Measurements from ENCODE around the gene TEX51. TPM values are rescaled to one million over a fixed set of nuclear protein-coding genes. Genes with fewer than 3 reads are reported as not detected.

The TEX51 gene
- total RNA-seq, 6 experiments from 2014 or later, result 0.66 TPM; not detected in 5

DNA sequence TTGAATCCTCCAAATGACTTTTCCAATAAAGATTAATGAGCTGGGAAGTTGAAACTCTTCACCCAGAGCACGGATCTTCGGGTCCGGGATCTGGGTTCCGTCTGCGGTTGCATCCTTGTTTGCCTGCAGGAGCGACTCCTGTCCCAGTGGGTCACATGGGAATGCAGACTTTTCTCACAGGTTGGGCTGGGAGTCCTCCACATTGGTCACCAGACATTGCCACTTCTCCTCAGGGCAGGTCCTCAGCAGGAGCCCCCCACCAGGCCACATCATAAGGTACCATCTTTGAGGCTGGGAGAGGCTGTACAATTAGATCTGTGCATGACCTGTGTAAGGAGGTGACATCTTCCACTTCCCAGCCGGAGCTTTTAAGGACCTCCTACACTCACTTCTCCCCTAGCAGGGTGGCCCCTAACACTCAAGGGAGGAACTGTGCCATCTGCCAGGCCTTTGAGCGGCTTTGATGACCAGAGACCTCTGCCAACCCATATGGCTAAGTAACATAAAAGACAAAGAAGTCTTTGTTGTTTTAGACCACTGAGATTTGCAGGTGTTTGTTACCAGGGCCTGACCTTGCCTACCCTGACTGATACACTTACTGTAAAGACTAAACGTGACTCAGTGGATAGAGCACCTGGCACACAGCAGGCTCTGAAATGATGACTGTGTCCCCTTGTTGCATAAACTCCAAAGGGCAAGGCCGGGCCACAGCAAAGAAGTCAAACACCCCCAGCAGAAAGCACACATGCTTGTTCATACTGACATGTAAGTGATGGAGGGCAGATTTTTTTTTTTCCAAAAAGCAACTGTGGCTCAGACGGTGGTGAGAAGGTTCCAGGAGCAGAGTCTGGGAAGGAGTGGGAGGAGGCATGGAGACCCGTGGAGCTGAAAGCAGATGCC is 7.9 kb upstream of the TEX51 start:
- Histone ChIP-seq H3K27ac (no peak overlapping the region), H3K4me1 (no peaks in the 10 kb centered on the region), H3K27me3 (no peaks in the 10 kb centered on the region), H3K36me3 (no peaks in the 10 kb centered on the region), H3K4me3 (no peak overlapping the region), H3K9me3 (no peaks in the 10 kb centered on the region)
- TF ChIP-seq POLR2A (IDR thresholded peaks at IDR 0.05), result no peak
- TF ChIP-seq, protein P1, sequence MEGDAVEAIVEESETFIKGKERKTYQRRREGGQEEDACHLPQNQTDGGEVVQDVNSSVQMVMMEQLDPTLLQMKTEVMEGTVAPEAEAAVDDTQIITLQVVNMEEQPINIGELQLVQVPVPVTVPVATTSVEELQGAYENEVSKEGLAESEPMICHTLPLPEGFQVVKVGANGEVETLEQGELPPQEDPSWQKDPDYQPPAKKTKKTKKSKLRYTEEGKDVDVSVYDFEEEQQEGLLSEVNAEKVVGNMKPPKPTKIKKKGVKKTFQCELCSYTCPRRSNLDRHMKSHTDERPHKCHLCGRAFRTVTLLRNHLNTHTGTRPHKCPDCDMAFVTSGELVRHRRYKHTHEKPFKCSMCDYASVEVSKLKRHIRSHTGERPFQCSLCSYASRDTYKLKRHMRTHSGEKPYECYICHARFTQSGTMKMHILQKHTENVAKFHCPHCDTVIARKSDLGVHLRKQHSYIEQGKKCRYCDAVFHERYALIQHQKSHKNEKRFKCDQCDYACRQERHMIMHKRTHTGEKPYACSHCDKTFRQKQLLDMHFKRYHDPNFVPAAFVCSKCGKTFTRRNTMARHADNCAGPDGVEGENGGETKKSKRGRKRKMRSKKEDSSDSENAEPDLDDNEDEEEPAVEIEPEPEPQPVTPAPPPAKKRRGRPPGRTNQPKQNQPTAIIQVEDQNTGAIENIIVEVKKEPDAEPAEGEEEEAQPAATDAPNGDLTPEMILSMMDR (IDR thresholded peaks at IDR 0.05), result no peak
- DNase-seq, result no peak
- intact Hi-C loops (cut with DNase I), result no loop called here
- ATAC-seq, result no peak
- WGBS (ENCODE audit: insufficient coverage, low coverage, low lambda C conversion rate, missing lambda C conversion rate), result 52% methylated on average over 8 of the region's 12 CpGs

GRCh38 chr2:126891681-126892500 is 6.8 kb upstream of the TEX51 start:
- DNase-seq, result peak in 1 of 3 donors; percentile 33
- no peak for ATAC-seq
- intact Hi-C loops (cut with DNase I), result no loop called here
- Histone ChIP-seq H3K9me3 (no peaks in the 10 kb centered on the region), H3K4me3 (no peak overlapping the region), H3K27ac (no peak overlapping the region), H3K4me1 (no peaks in the 10 kb centered on the region), H3K36me3 (no peaks in the 10 kb centered on the region), H3K27me3 (no peaks in the 10 kb centered on the region)
- WGBS (ENCODE audit: insufficient coverage, low coverage, low lambda C conversion rate, missing lambda C conversion rate), result 67% methylated on average over 1 of the region's 10 CpGs
- TF ChIP-seq, protein P1 (IDR thresholded peaks at IDR 0.05), result no peak
- no peak for TF ChIP-seq POLR2A (IDR thresholded peaks at IDR 0.05)

- 80% methylated on average over 1 of the region's 4 CpGs for WGBS (ENCODE audit: insufficient coverage, low coverage, low lambda C conversion rate, missing lambda C conversion rate)
- no peak for ATAC-seq
- Histone ChIP-seq H3K4me3 (no peak overlapping the region), H3K36me3 (no peaks in the 10 kb centered on the region), H3K9me3 (no peaks in the 10 kb centered on the region), H3K4me1 (no peaks in the 10 kb centered on the region), H3K27me3 (no peaks in the 10 kb centered on the region), H3K27ac (no peak overlapping the region)
- no peak for TF ChIP-seq POLR2A (IDR thresholded peaks at IDR 0.05)
- TF ChIP-seq, protein P1 (IDR thresholded peaks at IDR 0.05), result no peak
- intact Hi-C loops (cut with DNase I), result no loop called here
- DNase-seq, result no peak
Measured at GRCh38 chr2:126893153-126893552, 5.5 kb upstream of the TEX51 start.

GRCh38 chr2:126893606-126894005 is 5.1 kb upstream of the TEX51 start:
- Histone ChIP-seq H3K27ac (no peak overlapping the region), H3K4me3 (no peak overlapping the region), H3K36me3 (no peaks in the 10 kb centered on the region), H3K4me1 (no peaks in the 10 kb centered on the region), H3K27me3 (no peaks in the 10 kb centered on the region), H3K9me3 (no peaks in the 10 kb centered on the region)
- no peak for TF ChIP-seq POLR2A (IDR thresholded peaks at IDR 0.05)
- TF ChIP-seq, protein P1 (IDR thresholded peaks at IDR 0.05), result no peak
- ATAC-seq (no peak), DNase-seq (no peak)
- intact Hi-C loops (cut with DNase I), result no loop called here

Measured in right lobe of liver (tissue), 6 donors.